GM18858 (cell line): ENCODE measurements around the gene PLEKHG4.

Experiments
- ATAC-seq: cut with Tn5 transposase; IDR thresholded peaks from one replicate; pipeline ENCODE4 v1.9.1; 2021; ENCODE audit not compliant: unreplicated experiment

PLEKHG4 gene

DNA sequence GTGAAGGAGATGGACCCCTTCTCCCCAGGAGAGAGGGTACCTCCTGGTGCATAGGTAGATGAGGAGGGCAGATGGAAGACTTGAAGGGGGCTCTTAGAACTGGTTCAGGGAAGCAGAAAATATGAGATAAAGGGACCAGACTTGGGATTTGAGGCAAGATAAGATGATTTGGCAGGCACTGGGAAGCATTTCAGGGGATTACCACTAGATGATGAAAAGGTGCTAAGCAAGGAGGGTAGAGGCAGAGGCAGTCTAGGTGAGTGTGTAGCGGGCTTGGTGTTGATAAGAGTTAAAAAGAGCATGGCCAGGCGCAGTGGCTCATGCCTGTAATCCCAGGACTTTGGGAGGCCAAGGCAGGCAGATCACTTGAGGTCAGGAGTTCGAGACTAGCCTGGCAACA, 16.1 kb upstream of the PLEKHG4 start:
- no peak for ATAC-seq

DNA sequence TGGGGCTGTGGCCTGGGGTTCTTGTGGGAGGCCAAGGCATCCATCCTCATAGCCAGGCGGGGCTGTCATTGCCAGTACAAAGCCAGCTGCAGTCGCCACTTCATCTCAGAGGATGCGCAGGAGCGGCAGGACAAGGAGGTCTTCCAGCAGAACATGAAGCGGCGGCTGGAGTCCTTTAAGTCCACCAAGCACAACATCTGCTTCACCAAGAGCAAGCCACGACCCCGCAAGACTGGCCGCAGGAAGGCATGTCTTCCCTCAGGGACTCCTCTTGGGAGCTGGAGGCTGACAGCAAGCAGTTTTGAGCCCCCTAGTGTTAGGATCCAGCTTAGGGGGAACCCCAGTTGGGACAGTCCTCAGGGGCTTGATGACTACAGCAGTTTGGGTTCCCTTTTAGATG, 15.1 kb upstream of the PLEKHG4 start:
- no peak for ATAC-seq

DNA sequence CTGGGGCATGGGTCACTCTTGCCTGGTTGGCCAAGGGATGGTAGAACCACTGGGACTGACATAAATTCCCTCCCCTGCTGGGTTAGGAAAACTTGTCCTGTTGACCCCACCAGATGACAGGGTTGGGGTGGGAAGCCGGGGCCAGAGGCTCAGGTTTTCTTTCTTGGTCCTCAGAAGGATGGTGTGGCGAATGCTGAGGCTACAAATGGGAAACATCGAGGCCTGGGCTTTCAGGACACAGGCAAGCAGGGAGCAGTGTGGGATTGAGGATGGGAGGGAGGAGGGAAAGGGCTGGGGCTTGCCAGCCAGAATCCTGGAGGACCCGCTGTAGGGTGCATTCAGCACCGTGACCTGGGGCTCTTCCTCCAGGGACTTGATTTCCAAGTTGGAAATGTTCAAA, 14.5 kb upstream of the PLEKHG4 start:
- ATAC-seq, result no peak

DNA sequence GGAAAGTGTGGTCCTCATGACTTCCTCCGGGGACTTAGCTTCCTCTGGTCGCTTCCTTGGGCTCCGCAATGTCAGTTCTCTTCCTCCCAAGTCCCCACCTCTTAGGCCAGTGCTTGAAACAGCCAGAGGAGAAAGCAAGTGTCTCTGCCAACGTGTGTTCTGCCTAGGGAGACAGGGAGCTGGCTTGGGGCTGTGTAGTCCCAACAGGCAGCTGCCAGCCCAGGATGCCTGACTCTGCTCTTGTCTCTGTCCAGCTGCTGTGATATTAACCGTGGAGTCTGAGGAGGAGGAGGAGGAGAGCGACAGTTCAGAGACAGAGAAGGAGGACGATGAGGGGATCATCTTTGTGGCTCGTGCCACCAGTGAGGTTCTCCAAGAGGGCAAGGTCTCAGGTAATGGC, 13.5 kb upstream of the PLEKHG4 start:
- no peak for ATAC-seq

DNA sequence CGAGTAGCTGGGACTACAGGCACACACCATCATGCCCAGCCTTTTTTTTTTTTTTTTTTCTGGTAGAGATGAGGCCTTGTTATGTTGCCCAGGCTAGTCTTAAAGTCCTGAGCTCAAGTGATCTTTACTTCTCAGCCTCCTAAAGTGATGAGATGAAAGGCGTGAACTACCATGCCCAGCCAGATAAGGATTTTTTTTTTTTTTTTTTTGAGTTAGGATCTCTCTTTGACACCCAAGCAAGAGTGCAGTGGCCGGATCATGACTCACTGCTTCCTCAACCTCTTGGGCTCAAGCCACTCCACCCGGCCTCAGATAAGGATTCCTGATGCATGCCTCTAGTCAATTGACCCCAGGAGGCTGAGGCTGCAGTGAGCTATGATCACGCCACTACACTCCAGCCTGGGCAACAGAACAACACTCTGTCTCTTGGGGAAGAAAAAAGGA, 11.2 kb upstream of the PLEKHG4 start:
- ATAC-seq, result no peak

DNA sequence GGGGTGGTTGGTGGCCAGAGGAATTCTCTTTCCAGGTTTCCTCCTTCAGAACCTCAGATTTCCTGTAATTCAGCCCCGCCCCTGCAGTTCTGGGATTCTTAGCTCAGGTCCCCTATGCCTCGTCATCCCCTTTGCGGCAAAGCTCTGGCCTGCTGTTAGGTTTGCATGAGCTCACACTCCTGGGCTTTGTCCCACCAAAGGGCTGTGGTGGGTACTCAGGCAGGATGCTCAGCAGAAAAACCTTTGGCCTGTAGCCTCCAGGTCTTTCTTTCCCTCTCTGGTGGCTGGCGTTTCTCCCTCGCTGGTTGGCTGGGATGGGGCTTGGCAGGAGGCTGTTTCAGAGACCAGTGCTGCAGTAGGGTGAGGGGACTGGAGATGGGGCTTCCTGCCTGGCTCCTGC, 9.6 kb upstream of the PLEKHG4 start:
- ATAC-seq, result no peak

DNA sequence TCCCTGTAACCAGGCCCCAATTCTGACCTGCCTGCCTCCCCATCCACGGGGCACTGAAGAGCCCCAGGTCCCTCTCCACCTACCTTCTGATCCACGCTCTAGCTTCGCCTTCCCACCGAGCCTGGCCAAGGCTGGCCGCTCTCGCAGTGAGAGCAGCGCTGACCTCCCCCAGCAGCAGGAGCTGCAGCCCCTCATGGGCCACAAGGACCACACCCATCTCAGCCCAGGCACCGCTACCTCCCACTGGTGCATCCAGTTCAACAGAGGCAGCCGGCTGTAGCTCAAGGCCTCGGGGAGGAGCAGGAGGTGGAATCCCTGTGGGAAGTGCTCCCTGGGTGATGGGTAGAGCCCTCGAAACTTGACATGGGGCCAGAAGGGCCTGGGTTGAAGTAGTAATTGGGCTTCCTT, 8.4 kb upstream of the PLEKHG4 start:
- ATAC-seq, result no peak

DNA sequence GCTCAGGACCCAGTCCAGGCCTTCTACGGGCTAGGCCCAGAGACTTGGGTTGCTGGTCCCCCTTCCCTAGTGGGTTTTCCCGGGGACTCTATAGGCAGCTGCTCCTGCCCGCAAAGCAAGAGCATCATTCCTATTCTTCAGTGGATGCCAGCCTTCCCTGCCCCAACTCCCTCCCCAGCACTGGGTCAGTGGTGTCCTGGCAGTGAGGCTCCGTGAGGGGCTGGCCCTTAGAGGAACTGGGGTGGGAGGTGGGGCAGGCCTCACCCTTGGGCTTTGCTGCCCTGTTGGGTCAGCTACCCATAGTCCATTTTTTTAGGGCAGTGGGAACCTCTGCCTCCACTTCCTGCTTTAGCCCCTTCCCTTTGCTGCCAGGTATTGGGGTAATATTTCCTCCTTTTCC, 7.9 kb upstream of the PLEKHG4 start:
- no peak for ATAC-seq

DNA sequence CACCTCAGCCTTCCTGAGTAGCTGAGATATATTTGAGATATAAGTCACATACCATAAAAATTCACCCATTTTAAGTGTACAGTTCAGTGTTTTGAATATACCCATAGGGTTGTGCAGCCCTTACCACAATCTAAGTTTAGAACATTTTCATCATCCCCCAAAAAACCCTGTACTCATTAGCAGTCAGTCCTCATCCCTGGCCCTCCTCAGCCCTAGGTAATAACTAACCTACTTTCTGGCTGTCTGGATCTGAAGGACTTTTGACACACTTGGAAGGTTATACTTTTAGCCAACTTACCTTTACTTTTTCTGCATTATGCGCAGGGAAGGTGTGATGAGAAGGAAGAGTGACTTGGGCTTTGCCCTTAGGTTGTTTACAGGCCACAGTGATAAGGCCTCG, 4.0 kb upstream of the PLEKHG4 start:
- ATAC-seq, result no peak

DNA sequence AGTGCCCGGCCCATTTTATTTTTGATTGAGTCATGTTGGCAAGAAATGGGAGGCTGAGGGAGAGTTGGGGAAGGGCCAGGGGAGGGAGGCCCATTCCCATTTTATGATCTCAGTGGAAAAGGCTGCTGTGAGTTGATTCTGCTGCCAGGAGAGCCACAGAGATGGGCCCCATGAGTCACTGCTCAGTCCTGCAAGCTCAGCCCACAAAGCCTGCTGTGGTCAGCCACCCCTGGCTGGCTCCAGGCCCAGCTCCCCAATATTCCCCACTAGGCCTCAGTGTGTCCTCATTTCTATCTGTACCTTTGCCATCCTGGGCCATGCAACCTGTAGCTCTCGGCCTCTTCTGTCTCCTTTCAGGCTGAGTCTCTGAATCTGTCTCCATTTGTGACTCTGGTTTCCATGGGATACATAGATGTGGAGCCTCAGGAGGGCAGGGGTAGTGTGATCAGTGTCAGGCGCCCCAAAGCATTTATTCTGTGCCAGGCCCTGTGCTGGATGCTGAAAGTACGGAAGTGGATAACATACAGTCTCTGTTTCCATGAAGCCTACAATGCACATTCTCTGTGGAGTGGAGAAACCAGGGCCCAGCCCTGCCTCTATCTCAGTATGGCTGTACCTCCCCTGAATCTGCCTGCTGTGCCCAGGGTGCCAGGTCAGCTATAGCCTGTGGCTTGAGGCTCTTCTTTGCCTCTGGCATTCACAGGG, 1.9 kb upstream of the PLEKHG4 start:
- ATAC-seq, result no peak

DNA sequence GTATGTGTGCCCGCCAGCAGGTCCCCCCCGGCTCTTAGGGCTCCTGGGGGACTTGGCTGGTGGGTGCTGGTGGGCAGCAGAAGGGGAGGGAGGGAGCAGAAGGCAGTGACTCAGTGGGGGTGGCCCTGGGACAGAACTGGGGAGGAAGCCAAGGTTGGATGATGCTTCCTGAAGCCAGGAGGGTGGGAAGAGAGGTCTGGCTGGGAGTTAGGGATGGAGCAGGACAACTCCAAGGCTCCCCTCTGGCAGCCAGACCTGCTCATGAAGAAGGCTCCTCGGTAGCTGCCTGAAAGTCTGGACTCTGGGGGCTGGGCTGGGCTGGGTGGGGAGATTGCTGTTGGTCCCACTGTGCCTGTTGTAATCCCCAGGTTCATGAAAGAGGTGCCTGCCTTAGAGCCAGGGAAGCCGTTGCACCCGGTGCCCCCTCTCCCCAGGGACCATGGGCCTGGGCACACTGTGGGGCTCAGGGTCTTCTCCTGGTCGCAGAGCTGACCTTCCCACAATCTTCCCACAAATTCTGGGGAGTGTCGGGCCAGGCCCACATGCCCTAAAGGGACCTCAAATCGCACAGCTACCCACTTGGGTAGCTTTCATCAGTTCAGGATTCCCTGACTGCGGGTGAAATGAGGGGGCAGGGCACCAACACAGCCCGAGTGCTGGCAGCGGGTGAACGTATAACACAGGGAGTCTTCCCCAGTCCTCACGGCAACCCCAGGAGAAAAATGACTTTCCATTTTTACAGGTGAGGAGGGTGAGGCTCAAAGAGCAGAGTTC, 1.1 kb upstream of the PLEKHG4 start:
- no peak for ATAC-seq

DNA sequence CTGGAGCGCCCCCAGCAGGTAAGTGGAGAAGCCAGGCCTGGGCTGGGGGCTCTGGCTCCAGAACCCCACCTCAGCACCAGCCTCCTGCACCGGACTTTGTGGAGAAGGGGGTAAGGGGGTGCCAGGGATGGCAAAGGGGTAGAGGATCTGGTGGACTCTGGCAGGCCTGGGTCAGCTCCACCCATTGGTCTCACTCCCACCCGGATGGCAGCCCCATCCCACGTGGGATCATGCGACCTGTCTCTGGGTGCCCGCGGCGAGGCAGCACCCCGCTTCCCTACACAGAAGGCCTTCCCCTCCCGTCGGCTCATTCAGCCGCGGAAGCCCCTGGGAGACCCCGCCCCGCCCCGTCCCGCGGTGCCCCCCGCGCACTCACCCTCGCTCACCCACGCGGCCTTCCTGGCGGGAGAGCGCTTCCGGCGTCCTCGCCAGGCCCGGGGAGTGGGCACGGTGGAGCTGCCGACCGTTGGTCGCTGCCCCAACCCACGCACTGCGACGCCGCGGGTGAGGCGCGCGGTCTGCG, 498 bp upstream of the PLEKHG4 start:
- ATAC-seq, result no peak

DNA sequence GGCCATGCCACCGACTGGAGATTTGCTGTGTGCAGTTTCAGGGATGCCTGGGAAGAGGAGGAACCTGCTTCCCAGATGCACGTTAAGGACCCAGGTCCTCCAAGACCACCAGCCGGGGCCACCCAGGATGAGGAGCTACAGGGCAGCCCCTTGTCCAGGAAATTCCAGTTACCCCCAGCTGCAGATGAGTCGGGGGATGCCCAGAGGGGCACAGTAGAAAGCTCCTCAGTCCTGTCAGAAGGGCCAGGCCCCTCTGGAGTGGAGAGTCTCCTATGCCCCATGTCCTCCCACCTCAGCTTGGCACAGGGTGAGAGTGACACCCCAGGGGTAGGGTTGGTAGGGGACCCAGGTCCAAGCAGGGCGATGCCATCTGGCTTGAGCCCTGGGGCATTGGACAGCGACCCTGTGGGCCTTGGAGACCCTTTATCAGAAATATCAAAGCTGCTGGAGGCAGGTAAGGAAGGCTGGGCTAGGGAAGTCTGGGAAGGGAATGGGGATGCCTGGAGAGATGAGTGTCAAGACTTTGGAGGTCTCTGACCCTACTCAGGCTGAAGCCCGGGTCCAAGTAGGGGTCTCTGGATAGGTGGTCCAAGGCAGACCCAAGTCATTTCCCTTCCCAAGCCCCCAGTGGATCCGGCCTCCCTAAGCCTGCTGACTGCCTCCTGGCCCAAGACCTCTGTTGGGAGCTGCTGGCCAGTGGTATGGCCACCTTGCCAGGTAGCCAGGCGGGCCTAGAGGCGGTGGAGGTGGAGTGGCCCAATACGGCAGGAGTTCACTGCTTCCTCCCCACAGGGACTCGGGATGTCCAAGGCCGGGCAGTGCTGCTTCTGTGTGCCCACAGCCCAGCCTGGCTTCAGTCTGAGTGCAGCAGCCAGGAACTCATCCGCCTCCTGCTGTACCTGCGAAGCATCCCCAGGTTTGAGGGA, 1.0 kb downstream of the PLEKHG4 start:
- ATAC-seq, result no peak

DNA sequence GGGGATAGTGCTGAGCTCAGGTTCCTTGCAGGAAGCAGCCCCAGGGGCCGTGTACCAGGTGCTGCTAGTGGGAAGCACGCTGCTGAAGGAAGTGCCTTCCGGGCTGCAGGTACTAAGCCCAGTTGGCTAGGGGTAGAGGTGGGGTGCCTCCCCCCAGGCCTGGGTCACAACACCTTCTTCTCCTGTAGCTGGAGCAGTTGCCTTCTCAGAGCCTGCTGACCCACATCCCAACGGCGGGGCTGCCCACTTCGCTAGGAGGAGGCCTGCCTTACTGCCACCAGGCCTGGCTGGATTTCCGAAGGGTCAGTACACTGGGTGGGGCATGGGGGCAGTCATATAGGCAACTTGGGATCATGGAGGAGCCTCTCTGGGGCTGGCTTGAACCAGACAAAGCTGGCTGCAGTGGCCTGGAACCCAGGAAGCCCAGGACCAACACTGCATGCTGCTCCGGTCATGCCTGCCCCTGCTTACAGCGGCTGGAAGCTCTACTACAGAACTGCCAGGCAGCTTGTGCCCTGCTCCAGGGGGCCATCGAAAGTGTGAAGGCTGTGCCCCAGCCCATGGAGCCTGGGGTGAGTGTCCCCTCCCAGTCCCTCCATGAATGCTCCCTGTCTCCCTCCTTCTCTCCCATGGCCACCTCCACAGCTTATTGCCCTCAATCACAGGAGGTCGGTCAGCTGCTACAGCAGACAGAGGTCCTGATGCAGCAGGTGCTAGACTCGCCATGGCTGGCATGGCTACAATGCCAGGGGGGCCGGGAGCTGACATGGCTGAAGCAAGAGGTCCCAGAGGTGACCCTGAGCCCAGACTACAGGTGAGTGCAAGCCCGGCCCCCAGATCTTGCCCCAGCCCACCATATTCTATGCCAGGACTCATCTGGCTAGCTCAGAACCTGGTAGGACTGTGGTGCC, 2.5 kb downstream of the PLEKHG4 start:
- ATAC-seq, result no peak

DNA sequence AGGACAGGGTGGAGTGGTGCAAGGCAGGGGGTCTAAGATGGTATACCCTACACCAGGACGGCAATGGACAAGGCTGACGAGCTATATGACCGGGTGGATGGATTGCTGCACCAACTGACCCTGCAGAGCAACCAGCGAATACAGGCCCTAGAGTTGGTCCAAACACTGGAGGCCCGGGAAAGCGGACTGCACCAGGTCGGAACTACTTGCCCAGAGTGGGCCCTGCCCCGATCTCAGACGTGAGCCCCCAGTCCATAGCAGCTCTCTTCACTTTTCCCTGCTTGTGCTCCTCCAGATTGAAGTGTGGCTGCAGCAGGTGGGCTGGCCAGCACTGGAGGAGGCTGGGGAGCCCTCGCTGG, 3.1 kb downstream of the PLEKHG4 start:
- ATAC-seq, result no peak

DNA sequence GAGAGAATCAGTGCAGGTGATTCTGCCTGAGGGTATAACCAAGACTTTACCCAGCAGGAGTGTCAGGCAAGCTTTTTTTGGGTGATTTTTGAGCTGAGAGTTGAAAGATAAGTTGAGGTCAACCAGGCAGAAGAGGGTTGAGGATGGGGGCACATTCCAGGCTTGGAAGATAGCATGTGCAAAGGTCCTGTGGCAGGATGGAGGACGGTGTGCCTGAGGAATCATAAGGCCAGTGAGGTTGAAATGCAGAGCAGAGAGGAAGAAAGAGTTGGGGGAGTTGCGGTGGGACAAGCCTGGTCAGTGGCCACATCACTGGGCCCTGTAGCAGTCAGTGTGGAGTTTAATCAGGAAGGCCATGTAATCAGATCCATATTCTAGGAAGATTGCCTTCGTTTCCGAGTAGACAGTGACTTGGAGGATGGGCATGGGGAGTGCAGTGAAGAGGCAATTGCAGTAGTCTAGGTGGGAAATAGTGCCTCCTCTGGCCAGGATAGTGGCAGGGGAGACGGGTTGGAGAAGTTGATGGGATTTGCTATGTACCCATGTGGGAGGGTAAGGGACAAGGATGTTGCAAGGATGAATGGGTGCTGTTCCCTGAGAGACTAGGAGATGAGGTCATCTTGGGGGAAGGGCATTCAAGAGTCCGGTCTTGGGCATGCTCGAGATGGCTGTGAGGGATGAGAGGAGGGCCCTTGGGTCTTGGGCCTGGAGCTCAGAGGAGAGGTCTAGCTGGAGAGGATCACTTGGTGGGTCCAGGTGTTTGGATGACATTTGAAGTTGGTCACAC, 3.9 kb downstream of the PLEKHG4 start:
- no peak for ATAC-seq

DNA sequence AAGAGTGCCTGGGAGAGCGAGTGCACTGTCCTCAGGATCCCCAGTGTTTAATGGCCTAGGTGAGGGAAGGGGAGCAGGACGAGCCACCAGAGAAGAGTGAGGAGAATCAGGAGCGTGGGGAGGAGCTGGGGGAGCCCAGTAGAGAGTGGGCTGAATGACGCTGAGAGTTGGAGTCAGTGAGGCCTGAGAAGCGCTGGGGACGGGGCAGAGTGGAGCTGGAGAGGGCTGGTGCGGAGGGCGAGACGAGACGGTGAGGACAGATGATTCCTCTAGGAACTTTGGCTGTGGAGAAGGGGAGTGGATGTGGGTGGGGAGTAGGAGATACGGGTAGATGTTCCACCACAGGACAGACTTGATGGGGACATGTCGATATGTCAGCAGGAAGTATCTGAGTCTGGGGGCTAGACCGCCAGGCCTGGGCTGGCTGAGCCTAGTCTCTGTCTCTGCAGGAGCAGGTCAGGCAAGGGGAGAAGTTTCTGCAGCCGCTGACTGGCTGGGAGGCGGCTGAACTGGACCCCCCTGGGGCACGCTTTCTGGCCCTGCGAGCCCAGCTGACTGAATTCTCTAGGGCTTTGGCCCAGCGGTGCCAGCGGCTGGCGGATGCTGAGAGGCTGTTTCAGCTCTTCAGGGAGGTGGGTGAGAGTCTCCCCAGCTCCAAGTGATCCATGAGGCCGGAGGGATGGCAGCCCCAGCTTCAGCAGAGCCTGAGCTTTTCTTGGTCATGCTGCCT, 4.7 kb downstream of the PLEKHG4 start:
- no peak for ATAC-seq

DNA sequence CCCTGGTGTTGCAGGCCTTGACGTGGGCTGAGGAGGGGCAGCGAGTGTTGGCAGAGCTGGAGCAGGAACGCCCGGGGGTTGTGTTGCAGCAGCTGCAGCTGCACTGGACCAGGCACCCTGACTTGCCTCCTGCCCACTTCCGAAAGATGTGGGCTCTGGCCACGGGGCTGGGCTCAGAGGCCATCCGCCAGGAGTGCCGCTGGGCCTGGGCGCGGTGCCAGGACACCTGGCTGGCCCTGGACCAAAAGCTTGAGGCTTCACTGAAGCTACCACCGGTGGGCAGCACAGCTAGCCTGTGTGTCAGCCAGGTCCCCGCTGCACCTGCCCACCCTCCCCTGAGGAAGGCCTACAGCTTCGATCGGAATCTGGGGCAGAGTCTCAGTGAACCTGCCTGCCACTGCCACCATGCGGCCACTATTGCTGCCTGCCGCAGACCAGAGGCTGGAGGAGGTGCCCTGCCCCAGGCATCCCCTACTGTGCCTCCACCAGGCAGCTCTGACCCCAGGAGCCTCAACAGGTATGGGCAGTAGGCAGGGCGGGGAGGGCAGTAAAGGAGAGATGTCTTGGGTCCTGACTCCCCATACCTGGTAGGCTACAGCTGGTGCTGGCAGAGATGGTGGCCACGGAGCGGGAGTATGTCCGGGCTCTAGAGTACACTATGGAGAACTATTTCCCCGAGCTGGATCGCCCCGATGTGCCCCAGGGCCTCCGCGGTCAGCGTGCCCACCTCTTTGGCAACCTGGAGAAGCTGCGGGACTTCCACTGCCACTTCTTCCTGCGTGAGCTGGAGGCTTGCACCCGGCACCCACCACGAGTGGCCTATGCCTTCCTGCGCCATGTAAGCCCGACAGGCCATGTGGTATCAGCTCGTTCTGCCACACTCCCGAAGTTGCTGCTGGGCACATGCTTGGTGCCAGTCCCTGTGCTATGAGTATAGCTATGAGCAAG, 5.6 kb downstream of the PLEKHG4 start:
- ATAC-seq, result no peak
